WI38 (cell line): ENCODE measurements around the gene GALNTL6.
"Not testable (repeated sequence)": the region's sequence is repeated elsewhere in the genome, so short reads cannot be mapped to it uniquely, and the experiment has no call there.

Experiments
- H3K4me3 ChIP-seq: 2 replicates; pipeline ENCODE4 v1.5.1; 2011; ENCODE audit warnings: low read depth, mild to moderate bottlenecking, control low read depth, low read length
- TF ChIP-seq, protein P1 (sequence below): IDR thresholded peaks from 2 replicates; pipeline ENCODE4 v1.5.1; 2012; ENCODE audit warnings: low read depth, mild to moderate bottlenecking, control low read depth, low read length

GALNTL6 gene

DNA sequence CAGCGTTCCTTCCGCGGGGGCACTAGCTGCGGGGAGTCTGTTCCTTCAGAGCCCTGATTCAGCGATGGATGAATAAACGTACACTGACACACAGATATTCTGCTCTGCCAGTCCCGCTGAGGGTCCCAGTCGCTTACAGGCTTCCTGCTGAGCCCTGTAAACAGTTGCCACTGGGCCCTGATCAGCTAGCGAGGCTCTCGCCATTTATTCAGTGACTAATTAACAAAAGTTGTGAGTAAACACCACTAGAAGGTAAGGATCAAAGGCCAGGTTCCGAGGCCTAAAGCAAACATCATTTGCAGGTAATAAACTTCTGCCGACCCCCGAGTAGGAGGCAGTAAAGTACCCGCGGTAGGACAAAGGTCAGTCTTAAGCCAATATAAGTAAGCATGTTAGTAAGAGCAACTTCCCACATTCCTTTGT, 912.8 kb downstream of the GALNTL6 start:
- TF ChIP-seq, protein P1, sequence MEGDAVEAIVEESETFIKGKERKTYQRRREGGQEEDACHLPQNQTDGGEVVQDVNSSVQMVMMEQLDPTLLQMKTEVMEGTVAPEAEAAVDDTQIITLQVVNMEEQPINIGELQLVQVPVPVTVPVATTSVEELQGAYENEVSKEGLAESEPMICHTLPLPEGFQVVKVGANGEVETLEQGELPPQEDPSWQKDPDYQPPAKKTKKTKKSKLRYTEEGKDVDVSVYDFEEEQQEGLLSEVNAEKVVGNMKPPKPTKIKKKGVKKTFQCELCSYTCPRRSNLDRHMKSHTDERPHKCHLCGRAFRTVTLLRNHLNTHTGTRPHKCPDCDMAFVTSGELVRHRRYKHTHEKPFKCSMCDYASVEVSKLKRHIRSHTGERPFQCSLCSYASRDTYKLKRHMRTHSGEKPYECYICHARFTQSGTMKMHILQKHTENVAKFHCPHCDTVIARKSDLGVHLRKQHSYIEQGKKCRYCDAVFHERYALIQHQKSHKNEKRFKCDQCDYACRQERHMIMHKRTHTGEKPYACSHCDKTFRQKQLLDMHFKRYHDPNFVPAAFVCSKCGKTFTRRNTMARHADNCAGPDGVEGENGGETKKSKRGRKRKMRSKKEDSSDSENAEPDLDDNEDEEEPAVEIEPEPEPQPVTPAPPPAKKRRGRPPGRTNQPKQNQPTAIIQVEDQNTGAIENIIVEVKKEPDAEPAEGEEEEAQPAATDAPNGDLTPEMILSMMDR = no peak
- no peak overlapping the region for H3K4me3 ChIP-seq

DNA sequence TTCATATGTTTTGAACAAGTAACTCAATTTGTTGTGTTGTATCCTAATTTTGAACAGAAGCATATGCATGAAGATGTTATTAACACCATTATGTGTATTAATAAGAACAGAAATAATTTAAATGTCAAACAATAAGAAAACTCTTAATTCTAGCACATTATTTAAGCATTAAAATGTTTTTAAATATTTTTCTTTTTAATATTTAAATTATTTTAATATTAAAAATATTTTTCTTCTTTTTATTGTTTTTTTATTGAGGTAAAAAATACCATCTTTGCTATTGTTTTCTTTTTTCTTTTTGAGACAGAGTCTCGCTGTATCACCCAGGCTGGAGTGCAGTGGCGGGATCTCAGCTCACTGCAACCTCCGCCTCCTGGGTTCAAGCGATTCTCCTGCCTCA, 914.4 kb downstream of the GALNTL6 start:
- H3K4me3 ChIP-seq = no peak overlapping the region
- TF ChIP-seq, protein P1 = no peak

DNA sequence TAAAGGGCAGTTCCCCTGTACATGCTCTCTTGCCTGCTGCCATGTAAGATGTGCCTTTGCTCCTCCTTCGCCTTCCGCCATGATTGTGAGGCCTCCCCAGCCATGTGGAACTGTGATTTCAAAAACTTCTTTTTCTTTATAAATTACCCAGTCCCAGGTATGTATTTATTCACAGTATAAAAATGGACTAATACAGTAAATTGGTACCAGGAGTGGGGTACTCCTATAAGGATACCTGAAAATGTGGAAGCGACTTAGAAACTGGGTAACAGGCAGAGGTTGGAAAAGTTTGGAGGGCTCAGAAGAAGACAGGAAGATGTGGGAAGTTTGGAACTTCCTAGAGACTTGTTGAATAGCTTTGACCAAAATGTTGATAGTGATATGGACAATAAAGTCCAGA, 920.4 kb downstream of the GALNTL6 start:
- not testable (repeated sequence) for H3K4me3 ChIP-seq

DNA sequence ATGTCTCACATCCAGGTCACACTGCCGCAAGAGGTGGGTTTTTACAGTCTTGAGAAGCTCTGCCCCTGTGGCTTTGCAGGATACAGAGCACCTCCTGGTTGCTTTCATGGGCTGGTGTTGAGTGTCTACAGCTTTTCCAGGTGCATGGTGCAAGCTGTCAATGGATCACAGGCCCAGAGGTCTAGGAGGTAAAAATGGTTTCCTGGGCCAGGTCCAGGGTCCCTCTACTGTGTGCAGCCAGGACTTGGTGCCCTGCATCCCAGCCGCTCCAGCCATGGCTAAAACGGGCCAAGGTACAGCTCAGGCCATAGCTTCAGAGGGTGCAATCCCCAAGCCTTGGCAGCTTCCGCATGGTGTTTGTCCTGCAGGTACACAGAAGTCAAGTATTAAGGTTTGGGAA, 921.4 kb downstream of the GALNTL6 start:
- H3K4me3 ChIP-seq = no peak overlapping the region
- TF ChIP-seq, protein P1 = no peak

DNA sequence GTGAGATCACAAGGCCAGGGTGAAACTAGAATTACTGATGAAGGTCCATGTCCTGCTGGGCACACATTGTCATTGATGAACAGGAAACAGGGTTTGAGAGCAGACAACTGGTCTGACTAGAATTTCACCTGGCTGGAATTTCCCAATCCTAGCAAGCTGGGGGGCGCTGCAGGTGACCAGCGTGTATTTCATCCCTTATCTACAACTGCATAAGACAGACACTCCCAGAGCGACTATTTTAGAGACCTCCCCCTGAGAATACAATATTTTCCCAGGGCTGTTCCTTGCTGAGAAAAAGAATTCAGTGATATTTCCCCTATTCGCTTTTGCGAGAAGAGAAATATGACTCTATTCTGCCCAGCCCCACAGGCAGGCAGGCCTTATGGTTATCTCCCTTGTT, 922.8 kb downstream of the GALNTL6 start:
- TF ChIP-seq, protein P1 = no peak
- H3K4me3 ChIP-seq = no peak overlapping the region

DNA sequence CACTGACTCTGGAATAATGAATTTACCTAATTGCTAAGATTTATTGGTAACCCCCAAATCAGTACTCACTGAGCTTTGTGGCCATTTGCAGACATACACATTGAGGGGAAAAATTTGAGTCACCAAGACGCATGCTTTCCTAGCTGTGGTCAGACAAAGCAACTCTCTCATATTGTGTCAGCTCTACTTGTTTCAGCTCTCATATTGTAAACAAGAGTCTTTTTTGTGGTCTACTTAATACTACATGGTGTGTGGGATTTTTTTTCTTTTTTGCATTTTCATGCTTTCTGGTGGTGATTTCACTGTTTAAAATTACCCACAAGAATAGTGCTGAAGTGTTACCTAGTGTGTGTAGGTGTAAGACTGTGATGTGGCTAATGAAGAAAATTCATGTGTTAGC, 927.2 kb downstream of the GALNTL6 start:
- H3K4me3 ChIP-seq = no peak overlapping the region
- TF ChIP-seq, protein P1 = no peak

DNA sequence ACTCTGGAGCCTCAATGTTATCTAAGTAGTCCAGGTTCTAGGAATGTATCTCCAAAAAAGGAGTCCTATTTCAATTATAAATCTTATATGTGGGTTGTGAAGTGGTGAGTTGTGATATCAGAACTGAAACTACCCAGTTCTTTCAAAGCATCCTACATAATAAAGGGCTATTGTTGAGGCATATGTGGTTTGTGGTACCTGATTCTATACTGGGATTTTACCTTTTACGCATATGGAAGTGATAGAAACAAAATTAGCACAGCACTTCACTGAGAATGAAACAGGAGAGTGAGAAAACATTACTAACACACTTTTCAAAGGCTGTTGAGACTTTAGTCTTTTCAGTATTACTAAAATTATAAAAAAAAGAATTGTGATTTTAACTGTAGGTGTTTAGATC, 937.7 kb downstream of the GALNTL6 start:
- TF ChIP-seq, protein P1 = no peak
- no peak overlapping the region for H3K4me3 ChIP-seq

DNA sequence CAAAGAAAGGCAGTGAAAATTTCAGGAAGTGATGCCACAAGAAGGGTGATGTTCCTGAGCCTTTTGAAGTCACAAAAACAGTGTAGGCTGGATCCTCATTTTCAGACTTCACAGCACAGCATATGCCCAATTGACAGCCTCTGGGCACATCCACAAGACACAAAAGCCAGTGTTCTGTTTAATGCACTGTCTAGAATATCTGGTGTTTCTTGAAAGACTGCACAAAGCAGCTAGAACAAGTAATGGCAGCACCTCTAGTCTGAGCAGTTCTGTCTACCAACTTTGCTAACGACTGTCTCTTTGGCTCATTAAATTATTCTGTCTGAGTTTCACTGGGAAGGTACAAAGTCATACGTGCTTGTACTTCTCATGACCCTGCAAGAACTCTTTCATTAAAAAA, 938.3 kb downstream of the GALNTL6 start:
- TF ChIP-seq, protein P1 = no peak
- H3K4me3 ChIP-seq = no peak overlapping the region
